ENCODE measurements around the gene ZNF503.

GRCh38 chr10:75414527-75414926 lies 13.0 kb upstream of the ZNF503 start:
- TF ChIP-seq CTCF (conservative IDR thresholded peaks at IDR 0.05; ENCODE audit: low read depth, low read length) (no peak), EZH2 (IDR thresholded peaks at IDR 0.05; ENCODE audit: low read length, unreplicated experiment) (no peak), EZH2phosphoT487 (IDR thresholded peaks at IDR 0.05; ENCODE audit: borderline replicate concordance, low read length) (no peak)

Measured in PC-3 (cell line).